ENCODE data around the gene NHLRC1. TPM values are rescaled to one million over a fixed set of nuclear protein-coding genes. Genes with fewer than 3 reads are reported as not detected.

Gene NHLRC1
- total and polyA plus RNA-seq, 2 of the 13 experiments (the other 11 are each of a cell fraction or from before 2014, with no cell fraction given), result 0.04 to 0.11 TPM

DNA sequence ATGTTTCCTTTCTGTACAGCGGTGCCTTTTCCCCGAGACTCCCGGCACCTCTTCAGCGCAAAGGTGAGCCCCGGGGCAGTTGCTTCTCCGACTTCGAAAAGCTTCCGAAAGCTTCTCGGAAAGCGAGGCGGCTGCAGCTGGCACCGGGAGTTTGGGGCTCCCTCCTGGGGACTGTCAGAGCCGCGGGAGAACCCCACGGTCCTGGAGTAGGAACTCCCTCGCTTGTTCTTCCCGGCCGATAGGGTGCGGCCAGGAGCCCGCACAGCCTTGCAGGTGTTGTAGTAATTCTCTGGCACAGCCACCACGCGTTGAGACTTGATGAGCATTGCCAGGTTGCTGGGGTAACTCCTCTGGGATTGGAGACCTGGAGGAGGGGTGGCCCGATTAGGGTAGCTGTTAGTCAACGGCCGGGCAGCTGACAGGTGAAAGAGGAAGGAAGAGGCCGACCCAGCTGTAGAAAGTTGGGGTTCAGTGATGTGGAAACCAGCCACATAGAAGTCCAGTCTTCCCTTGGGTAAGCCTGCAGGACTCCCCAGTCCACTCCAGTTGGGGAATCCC lies 33.5 kb upstream of the NHLRC1 start (continued):
- TF ChIP-seq, protein P1, sequence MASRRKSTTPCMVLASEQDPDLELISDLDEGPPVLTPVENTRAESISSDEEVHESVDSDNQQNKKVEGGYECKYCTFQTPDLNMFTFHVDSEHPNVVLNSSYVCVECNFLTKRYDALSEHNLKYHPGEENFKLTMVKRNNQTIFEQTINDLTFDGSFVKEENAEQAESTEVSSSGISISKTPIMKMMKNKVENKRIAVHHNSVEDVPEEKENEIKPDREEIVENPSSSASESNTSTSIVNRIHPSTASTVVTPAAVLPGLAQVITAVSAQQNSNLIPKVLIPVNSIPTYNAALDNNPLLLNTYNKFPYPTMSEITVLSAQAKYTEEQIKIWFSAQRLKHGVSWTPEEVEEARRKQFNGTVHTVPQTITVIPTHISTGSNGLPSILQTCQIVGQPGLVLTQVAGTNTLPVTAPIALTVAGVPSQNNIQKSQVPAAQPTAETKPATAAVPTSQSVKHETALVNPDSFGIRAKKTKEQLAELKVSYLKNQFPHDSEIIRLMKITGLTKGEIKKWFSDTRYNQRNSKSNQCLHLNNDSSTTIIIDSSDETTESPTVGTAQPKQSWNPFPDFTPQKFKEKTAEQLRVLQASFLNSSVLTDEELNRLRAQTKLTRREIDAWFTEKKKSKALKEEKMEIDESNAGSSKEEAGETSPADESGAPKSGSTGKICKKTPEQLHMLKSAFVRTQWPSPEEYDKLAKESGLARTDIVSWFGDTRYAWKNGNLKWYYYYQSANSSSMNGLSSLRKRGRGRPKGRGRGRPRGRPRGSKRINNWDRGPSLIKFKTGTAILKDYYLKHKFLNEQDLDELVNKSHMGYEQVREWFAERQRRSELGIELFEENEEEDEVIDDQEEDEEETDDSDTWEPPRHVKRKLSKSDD (CRISPR knock-in tag; IDR thresholded peaks at IDR 0.05; ENCODE audit: low read depth), result no peak
- TF ChIP-seq ZNF792 (CRISPR knock-in tag; IDR thresholded peaks at IDR 0.05) (no peak), JUN (CRISPR knock-in tag; IDR thresholded peaks at IDR 0.05) (no peak), ETV5 (CRISPR knock-in tag; IDR thresholded peaks at IDR 0.05; ENCODE audit: borderline replicate concordance) (0 out of 2 replicates have a peak, but pooled peaks have one; percentile 14), MBD4 (IDR thresholded peaks at IDR 0.05; ENCODE audit: borderline replicate concordance, low read length) (no peak), LBX2 (CRISPR knock-in tag; IDR thresholded peaks at IDR 0.05; ENCODE audit: borderline replicate concordance) (no peak), ZNF550 (CRISPR knock-in tag; IDR thresholded peaks at IDR 0.05; ENCODE audit: borderline replicate concordance) (peak; percentile 81; the same call in 1 of the 2 replicates), RXRB (CRISPR knock-in tag; IDR thresholded peaks at IDR 0.05; ENCODE audit: borderline replicate concordance) (0 out of 2 replicates have a peak, but pooled peaks have one; percentile 24), NRL (CRISPR knock-in tag; IDR thresholded peaks at IDR 0.05; ENCODE audit: borderline replicate concordance) (no peak; the same call in 1 of the 2 replicates), HNF1B (CRISPR knock-in tag; IDR thresholded peaks at IDR 0.05) (peak; percentile 90), ZNF768 (CRISPR knock-in tag; IDR thresholded peaks at IDR 0.05) (no peak), DNMT3B (CRISPR knock-in tag; conservative IDR thresholded peaks at IDR 0.05) (0 out of 2 replicates have a peak, but pooled peaks have one; percentile 20), SP5 (CRISPR knock-in tag; IDR thresholded peaks at IDR 0.05; ENCODE audit: borderline replicate concordance, low read depth) (no peak), ZNF570 (CRISPR knock-in tag; IDR thresholded peaks at IDR 0.05; ENCODE audit: borderline replicate concordance) (no peak), RELA (CRISPR knock-in tag; IDR thresholded peaks at IDR 0.05) (no peak), ZNF354B (CRISPR knock-in tag; IDR thresholded peaks at IDR 0.05) (no peak), MBNL3 (CRISPR knock-in tag; conservative IDR thresholded peaks at IDR 0.05) (no peak), DRAP1 (CRISPR knock-in tag; IDR thresholded peaks at IDR 0.05) (no peak)
- TF ChIP-seq, protein P2, sequence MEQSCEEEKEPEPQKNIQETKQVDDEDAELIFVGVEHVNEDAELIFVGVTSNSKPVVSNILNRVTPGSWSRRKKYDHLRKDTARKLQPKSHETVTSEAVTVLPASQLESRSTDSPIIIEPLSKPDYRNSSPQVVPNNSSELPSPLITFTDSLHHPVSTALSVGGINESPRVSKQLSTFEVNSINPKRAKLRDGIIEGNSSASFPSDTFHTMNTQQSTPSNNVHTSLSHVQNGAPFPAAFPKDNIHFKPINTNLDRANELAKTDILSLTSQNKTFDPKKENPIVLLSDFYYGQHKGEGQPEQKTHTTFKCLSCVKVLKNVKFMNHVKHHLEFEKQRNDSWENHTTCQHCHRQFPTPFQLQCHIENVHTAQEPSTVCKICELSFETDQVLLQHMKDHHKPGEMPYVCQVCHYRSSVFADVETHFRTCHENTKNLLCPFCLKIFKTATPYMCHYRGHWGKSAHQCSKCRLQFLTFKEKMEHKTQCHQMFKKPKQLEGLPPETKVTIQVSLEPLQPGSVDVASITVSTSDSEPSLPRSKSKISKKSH (CRISPR knock-in tag; IDR thresholded peaks at IDR 0.05; ENCODE audit: borderline replicate concordance), result 0 out of 2 replicates have a peak, but pooled peaks have one; percentile 55
